ENCODE data around the gene DNAH6.

The DNAH6 gene

GRCh38 chr2:84805250-84805958, 289.1 kb downstream of the DNAH6 start:
- TF ChIP-seq, protein P1, sequence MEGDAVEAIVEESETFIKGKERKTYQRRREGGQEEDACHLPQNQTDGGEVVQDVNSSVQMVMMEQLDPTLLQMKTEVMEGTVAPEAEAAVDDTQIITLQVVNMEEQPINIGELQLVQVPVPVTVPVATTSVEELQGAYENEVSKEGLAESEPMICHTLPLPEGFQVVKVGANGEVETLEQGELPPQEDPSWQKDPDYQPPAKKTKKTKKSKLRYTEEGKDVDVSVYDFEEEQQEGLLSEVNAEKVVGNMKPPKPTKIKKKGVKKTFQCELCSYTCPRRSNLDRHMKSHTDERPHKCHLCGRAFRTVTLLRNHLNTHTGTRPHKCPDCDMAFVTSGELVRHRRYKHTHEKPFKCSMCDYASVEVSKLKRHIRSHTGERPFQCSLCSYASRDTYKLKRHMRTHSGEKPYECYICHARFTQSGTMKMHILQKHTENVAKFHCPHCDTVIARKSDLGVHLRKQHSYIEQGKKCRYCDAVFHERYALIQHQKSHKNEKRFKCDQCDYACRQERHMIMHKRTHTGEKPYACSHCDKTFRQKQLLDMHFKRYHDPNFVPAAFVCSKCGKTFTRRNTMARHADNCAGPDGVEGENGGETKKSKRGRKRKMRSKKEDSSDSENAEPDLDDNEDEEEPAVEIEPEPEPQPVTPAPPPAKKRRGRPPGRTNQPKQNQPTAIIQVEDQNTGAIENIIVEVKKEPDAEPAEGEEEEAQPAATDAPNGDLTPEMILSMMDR (IDR thresholded peaks at IDR 0.05; ENCODE audit: insufficient read depth, low read length, poor library complexity, severe bottlenecking), result no peak
- no peak for DNase-seq (ENCODE audit: extremely low read depth, insufficient read length)
- no peaks in the 10 kb centered on the region for H3K36me3 ChIP-seq (ENCODE audit: control insufficient read depth, insufficient read depth, low read length)
- no peak overlapping the region for H3K4me3 ChIP-seq (replicated peaks; ENCODE audit: low read depth, low read length)
- H3K27me3 ChIP-seq (replicated peaks; ENCODE audit: control insufficient read depth, insufficient read depth, low read length), result peaks cover 1% of the 10 kb centered on the region

DNA sequence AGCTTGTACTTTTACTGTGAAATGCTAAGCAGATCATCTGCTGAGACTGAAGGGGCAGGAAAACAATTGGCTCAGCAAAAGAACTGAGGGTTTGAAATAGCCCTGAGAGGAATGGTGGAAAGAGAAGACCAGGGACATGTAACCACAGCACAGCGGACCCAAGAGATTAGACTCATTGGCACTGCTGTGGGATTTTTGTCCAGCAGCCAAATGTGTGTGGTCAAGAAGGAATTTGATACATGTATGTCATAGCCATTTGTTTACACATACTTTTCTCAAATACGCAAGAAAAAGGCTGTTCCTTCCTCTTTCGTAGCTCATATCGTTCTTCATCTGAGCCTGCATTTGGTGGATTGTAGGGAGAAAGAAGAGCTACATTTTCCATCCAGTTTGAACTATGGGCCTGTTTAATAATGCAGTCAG, 290.8 kb downstream of the DNAH6 start:
- Histone ChIP-seq H3K27me3 (replicated peaks; ENCODE audit: control insufficient read depth, insufficient read depth, low read length) (peaks cover 1% of the 10 kb centered on the region), H3K36me3 (ENCODE audit: control insufficient read depth, insufficient read depth, low read length) (no peaks in the 10 kb centered on the region), H3K4me3 (replicated peaks; ENCODE audit: low read depth, low read length) (no peak overlapping the region)
- TF ChIP-seq, protein P1 (IDR thresholded peaks at IDR 0.05; ENCODE audit: insufficient read depth, low read length, poor library complexity, severe bottlenecking), result no peak
- no peak for DNase-seq (ENCODE audit: extremely low read depth, insufficient read length)

DNA sequence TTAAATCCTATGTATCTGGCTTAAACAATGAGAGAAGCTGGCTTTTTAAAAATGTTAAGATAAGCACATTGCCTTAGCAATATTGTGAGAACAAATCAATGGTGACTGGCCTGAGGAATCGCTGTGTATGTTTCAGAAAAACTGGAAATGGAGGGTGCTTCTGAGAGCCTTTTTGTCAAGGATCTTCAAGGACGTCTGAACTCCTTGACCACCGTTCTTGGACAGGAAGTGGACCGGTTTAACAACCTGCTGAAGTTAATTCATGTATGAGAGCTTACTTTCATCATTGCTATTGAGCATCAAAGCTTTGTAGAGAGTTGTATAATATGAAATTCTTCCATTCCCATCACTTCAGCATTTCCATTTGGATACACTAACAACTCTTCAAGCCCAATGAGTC, 292.0 kb downstream of the DNAH6 start:
- Histone ChIP-seq H3K36me3 (ENCODE audit: control insufficient read depth, insufficient read depth, low read length) (no peaks in the 10 kb centered on the region), H3K27me3 (replicated peaks; ENCODE audit: control insufficient read depth, insufficient read depth, low read length) (peaks cover 3% of the 10 kb centered on the region), H3K4me3 (replicated peaks; ENCODE audit: low read depth, low read length) (no peak overlapping the region)
- TF ChIP-seq, protein P1 (IDR thresholded peaks at IDR 0.05; ENCODE audit: insufficient read depth, low read length, poor library complexity, severe bottlenecking), result no peak
- no peak for DNase-seq (ENCODE audit: extremely low read depth, insufficient read length)

DNA sequence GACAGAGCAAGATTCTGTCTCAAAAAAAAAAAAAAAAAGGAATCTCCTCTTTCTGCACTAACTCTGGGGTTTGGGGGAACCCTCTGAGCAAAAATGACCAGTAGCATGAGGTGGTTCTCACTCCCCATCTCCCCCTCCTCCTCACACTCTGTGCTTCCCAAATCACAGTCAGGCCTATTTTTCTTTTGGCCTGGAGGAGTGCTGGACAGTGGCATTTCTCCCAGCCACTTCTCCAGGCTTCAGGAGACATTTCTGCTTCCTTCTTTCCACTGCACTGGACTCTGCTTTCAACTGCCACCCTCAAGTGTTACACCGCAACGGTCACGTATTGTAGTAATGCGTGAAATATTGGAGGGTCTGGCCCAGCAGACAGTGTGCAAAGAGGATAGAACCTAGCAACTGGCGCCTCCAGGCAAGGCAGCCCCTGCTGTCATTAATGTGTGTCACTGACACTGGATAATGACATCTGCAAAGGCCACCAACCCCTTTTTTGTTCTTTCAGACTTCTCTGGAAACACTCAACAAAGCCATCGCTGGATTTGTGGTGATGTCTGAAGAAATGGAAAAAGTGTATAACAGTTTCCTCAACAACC, 295.6 kb downstream of the DNAH6 start:
- H3K27me3 ChIP-seq (replicated peaks; ENCODE audit: control insufficient read depth, insufficient read depth, low read length), result peaks cover 4% of the 10 kb centered on the region
- no peak for DNase-seq (ENCODE audit: extremely low read depth, insufficient read length)
- TF ChIP-seq, protein P1 (IDR thresholded peaks at IDR 0.05; ENCODE audit: insufficient read depth, low read length, poor library complexity, severe bottlenecking), result no peak
- H3K36me3 ChIP-seq (ENCODE audit: control insufficient read depth, insufficient read depth, low read length), result no peaks in the 10 kb centered on the region
- H3K4me3 ChIP-seq (replicated peaks; ENCODE audit: low read depth, low read length), result no peak overlapping the region

GRCh38 chr2:84815146-84815545, 298.8 kb downstream of the DNAH6 start:
- Histone ChIP-seq H3K36me3 (ENCODE audit: control insufficient read depth, insufficient read depth, low read length) (no peaks in the 10 kb centered on the region), H3K27me3 (replicated peaks; ENCODE audit: control insufficient read depth, insufficient read depth, low read length) (peaks cover 3% of the 10 kb centered on the region; the same call in 1 of the 2 replicates), H3K4me3 (replicated peaks; ENCODE audit: low read depth, low read length) (no peak overlapping the region)
- DNase-seq (ENCODE audit: extremely low read depth, insufficient read length), result no peak
- TF ChIP-seq, protein P1 (IDR thresholded peaks at IDR 0.05; ENCODE audit: insufficient read depth, low read length, poor library complexity, severe bottlenecking), result no peak

Measured in GM06990 (cell line).